GM19043 (cell line): ENCODE data around the gene PCDHA12.
"Not testable (repeated sequence)": the region's sequence is repeated elsewhere in the genome, so short reads cannot be mapped to it uniquely, and the experiment has no call there.

Source experiments
- ATAC-seq: cut with Tn5 transposase; IDR thresholded peaks from one replicate; pipeline ENCODE4 v1.9.1; 2021; ENCODE audit warnings: low read depth; ENCODE audit not compliant: unreplicated experiment

The PCDHA12 gene

GRCh38 chr5:140875085-140876065, at the start of gene PCDHA12:
TSS of gene PCDHA12 (plus strand) at chr5:140875308. CDS start at chr5:140875473, 165 bp downstream.
- ATAC-seq: no peak

DNA sequence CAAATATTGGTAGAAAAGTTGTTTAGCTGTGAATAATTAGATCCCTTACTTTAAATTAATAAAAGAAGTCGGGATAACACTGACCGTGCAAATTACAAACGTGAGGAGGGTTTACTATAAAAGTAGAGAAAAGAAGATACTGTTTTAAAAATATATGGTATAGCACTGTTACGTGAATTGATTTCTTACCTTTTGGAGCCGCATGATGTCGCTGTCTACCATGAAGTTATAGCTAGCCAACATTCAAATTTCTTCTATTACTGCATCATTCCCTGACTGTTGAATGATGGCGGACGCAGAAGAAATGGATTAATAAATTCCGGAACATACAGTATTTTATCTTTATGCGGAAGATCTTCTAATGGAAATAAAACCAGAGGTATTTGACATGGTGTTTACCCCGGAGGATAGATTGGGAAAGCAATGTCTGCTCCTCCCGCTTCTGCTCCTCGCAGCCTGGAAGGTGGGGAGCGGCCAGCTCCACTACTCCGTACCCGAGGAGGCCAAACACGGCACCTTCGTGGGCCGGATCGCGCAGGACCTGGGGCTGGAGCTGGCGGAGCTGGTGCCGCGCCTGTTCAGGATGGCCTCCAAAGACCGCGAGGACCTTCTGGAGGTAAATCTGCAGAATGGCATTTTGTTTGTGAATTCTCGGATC, 47.3 kb upstream of the PCDHA12 start, which contains the start of gene PCDHA6:
Gene PCDHA6, plus strand, starts transcription at position 257 of the 658 bp plus-strand sequence. Its CDS starts 132 bp downstream, at position 389.
- no peak for ATAC-seq

DNA sequence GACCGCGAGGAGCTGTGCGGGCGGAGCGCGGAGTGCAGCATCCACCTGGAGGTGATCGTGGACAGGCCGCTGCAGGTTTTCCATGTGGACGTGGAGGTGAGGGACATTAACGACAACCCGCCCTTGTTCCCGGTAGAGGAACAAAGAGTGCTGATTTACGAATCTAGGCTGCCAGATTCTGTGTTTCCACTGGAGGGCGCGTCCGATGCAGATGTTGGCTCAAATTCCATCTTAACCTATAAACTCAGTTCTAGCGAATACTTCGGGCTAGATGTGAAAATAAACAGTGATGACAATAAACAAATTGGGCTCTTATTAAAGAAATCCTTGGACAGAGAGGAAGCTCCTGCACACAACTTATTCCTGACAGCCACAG, 46.8 kb upstream of the PCDHA12 start:
- no peak for ATAC-seq

DNA sequence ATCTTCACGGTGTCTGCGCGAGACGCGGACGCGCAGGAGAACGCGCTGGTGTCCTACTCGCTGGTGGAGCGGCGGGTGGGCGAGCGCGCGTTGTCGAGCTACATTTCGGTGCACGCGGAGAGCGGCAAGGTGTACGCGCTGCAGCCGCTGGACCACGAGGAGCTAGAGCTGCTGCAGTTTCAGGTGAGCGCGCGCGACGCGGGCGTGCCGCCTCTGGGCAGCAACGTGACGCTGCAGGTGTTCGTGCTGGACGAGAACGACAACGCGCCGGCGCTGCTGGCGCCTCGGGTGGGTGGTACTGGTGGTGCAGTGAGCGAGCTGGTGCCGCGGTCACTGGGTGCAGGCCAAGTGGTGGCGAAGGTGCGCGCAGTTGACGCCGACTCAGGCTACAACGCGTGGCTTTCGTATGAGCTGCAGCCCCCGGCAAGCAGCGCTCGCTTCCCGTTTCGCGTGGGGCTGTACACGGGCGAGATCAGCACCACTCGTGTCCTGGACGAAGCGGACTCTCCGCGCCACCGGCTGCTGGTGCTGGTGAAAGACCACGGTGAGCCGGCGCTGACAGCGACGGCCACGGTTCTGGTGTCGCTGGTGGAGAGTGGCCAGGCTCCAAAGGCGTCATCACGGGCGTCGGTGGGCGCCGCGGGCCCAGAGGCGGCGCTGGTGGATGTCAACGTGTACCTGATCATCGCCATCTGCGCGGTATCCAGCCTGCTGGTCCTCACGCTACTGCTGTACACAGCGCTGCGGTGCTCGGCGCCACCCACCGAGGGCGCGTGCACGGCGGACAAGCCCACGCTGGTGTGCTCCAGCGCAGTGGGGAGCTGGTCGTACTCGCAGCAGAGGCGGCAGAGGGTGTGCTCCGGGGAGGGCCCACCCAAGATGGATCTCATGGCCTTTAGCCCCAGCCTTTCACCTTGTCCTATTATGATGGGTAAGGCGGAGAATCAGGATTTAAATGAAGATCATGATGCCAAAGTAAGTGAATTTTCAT, 45.3 kb upstream of the PCDHA12 start:
- not testable (repeated sequence) for ATAC-seq

DNA sequence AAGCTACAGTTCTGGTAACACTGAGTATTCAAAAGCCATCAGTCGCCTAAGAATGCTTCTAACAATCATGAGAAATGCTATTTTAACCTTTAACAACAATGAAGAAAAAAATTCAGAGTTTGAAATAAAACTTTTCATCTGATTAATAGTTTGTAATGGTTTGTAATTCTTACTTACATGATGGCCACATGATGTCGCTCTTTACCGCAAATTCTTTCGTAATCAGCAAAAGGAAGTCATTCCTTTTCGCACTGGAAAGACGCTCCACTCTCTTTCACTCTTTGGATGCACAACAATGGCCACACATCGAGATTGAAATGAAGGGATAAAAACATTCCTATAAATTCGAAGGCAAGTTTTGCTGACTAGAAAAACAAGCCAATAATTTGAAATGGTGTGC, 41.1 kb upstream of the PCDHA12 start, which contains the start of gene PCDHA7:
Gene PCDHA7, plus strand, starts transcription at position 277 of the 400 bp plus-strand sequence. Its CDS starts 115 bp downstream, at position 392.
- ATAC-seq: no peak

GRCh38 chr5:140834439-140835008, 40.6 kb upstream of the PCDHA12 start:
- ATAC-seq: not testable (repeated sequence)

DNA sequence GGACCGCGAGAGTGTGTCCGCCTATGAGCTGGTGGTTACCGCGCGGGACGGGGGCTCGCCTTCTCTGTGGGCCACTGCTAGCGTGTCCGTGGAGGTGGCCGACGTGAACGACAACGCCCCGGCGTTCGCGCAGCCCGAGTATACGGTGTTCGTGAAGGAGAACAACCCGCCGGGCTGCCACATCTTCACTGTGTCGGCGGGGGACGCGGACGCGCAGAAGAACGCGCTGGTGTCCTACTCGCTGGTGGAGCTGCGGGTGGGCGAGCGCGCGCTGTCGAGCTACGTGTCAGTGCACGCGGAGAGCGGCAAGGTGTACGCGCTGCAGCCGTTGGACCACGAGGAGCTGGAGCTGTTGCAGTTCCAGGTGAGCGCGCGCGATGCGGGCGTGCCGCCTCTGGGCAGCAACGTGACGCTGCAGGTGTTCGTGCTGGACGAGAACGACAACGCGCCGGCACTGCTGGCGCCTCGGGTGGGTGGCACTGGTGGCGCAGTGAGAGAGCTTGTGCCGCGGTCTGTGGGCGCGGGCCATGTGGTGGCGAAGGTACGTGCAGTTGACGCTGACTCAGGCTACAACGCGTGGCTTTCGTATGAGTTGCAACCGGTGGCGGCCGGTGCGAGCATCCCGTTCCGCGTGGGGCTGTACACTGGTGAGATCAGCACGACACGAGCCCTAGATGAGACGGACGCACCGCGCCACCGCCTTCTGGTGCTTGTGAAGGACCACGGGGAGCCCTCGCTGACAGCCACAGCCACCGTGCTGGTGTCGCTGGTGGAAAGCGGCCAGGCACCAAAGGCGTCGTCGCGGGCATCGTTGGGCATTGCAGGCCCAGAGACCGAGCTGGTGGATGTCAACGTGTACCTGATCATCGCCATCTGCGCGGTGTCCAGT, 39.2 kb upstream of the PCDHA12 start:
- ATAC-seq: no peak

DNA sequence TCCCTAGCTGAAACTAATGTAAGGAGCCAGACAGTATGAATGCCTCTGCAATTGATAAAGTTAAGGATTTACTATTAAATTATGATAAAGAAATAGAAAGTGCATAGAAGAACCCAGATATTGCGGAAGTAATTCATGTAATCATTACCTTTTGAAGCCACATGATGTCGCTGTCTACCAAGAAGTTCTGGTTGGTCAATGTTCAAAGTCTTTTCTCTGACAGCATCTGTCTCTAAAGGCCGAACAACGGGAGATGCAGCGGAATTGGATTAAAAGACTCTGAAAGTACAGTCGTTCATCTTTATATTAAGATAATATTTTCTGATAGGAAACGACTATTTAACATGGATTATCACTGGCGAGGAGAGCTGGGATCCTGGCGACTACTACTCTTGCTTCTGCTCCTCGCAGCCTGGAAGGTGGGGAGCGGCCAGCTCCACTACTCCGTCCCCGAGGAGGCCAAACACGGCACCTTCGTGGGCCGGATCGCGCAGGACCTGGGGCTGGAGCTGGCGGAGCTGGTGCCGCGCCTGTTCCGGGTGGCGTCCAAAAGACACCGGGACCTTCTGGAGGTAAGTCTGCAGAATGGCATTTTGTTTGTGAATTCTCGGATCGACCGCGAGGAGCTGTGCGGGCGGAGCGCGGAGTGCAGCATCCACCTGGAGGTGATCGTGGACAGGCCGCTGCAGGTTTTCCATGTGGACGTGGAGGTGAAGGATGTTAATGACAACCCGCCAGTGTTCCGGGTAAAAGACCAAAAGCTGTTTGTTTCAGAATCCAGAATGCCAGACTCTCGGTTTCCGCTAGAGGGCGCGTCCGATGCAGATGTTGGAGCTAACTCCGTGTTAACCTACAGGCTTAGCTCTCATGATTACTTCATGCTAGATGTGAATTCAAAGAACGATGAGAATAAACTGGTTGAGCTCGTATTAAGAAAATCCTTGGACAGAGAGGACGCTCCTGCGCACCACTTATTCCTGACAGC, 33.8 kb upstream of the PCDHA12 start, which contains the start of gene PCDHA8:
Gene PCDHA8, plus strand, starts transcription at position 210 of the 985 bp plus-strand sequence. Its CDS starts 135 bp downstream, at position 345.
- ATAC-seq: no peak

GRCh38 chr5:140842798-140843733, 32.0 kb upstream of the PCDHA12 start:
- ATAC-seq: no peak

DNA sequence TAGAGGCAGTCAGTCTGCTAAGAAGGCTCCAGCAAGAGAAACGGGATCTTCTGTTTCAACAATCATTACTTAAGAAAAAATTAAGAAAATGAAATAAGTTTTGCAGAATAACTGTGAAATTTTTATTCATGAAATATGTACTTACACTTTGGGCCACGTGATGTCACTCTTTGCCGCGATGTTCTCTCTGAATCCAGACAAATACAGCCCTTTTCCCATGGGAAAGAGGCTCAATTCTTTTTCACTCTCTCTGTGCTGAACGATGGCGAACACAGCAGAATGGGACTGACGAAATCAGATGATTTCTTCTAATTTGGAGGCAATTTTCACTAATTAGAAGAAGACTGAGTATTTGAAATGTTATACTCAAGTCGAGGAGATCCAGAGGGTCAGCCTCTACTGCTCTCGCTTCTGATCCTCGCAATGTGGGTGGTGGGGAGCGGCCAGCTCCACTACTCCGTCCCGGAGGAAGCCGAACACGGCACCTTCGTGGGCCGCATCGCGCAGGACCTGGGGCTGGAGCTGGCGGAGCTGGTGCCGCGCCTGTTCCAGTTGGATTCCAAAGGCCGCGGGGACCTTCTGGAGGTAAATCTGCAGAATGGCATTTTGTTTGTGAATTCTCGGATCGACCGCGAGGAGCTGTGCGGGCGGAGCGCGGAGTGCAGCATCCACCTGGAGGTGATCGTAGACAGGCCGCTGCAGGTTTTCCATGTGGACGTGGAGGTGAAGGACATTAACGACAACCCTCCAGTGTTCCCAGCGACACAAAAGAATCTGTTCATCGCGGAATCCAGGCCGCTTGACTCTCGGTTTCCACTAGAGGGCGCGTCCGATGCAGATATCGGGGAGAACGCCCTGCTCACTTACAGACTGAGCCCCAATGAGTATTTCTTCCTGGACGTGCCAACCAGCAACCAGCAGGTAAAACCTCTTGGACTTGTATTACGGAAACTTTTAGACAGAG, 26.7 kb upstream of the PCDHA12 start, which contains the start of gene PCDHA9:
Gene PCDHA9, plus strand, starts transcription at position 244 of the 964 bp plus-strand sequence. Its CDS starts 114 bp downstream, at position 358.
- not testable (repeated sequence) for ATAC-seq

DNA sequence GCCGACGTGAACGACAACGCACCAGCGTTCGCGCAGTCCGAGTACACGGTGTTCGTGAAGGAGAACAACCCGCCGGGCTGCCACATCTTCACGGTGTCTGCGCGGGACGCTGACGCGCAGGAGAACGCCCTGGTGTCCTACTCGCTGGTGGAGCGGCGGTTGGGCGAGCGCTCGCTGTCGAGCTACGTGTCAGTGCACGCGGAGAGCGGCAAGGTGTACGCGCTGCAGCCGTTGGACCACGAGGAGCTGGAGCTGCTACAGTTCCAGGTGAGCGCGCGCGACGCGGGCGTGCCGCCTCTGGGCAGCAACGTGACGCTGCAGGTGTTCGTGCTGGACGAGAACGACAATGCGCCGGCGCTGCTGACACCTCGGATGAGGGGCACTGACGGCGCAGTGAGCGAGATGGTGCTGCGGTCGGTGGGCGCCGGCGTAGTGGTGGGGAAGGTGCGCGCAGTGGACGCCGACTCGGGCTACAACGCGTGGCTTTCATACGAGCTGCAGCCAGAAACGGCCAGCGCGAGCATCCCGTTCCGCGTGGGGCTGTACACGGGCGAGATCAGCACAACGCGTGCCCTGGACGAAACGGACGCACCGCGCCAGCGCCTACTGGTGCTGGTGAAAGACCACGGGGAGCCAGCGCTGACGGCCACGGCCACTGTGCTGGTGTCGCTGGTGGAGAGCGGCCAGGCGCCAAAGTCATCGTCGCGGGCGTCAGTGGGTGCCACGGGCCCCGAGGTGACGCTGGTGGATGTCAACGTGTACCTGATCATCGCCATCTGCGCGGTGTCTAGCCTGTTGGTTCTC, 25.1 kb upstream of the PCDHA12 start:
- ATAC-seq: not testable (repeated sequence)

DNA sequence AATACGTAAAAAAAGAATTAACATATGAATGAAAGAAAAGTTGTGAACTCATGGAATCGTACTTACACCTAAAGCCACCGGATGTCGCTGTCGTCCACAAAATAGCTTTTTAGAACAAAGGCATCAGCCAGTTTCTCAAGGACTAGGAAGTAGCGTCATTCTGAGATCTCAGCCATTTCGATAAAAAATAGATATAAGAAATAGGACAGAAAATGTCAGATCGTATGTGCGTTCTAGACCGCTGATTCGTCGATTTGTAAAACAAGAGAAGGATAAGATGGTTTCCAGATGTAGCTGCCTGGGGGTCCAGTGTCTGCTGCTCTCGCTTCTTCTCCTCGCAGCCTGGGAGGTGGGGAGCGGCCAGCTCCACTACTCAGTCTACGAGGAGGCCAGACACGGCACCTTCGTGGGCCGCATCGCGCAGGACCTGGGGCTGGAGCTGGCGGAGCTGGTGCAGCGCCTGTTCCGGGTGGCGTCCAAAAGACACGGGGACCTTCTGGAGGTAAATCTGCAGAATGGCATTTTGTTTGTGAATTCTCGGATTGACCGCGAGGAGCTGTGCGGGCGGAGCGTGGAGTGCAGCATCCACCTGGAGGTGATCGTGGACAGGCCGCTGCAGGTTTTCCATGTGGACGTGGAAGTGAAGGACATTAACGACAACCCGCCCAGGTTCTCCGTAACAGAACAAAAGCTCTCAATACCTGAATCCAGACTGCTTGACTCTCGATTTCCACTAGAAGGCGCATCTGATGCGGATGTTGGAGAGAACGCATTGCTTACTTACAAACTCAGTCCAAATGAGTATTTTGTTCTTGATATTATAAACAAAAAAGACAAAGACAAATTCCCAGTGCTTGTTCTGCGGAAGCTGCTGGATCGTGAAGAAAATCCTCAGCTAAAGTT, 19.1 kb upstream of the PCDHA12 start, which contains the start of gene PCDHA10:
Gene PCDHA10, plus strand, starts transcription at position 126 of the 903 bp plus-strand sequence. Its CDS starts 152 bp downstream, at position 278.
- ATAC-seq: no peak
